ENCODE measurements around the gene PPP2R1A.

DNA sequence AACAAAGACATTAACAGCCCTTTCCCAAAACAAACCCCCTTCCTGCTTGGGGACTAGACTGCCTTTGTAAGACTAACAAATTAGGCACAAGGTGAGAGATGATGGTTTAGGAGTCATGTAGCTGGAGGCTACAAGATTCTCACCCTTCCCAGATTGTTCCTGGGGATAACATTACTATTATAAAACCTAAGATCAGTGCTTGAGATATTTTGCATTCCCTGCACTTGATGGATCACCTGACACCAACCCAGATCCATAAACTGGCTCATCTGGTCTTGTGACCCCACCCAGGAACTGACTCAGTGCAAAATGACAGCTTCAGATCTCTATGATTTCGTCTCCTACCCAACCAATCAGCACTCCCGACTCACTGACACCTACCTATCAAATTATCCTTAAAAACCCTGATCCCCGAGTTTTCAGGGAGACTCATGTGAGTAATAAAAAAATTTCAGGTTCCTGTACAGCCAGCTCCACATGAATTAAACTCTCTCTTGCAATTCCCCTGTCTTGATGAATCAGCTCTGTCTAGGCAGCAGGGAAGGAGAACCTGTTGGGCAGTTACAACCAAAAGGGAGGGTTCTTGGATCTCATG is 47.8 kb upstream of the PPP2R1A start:
- TF ChIP-seq TAF1 (IDR thresholded peaks at IDR 0.05; ENCODE audit: borderline replicate concordance, insufficient read depth, low read length) (no peak), POLR2AphosphoS5 (IDR thresholded peaks at IDR 0.05; ENCODE audit: low read depth, low read length) (no peak), SIN3A (IDR thresholded peaks at IDR 0.05; ENCODE audit: borderline replicate concordance, insufficient read depth, low read length) (no peak)
- TF ChIP-seq, protein P1, sequence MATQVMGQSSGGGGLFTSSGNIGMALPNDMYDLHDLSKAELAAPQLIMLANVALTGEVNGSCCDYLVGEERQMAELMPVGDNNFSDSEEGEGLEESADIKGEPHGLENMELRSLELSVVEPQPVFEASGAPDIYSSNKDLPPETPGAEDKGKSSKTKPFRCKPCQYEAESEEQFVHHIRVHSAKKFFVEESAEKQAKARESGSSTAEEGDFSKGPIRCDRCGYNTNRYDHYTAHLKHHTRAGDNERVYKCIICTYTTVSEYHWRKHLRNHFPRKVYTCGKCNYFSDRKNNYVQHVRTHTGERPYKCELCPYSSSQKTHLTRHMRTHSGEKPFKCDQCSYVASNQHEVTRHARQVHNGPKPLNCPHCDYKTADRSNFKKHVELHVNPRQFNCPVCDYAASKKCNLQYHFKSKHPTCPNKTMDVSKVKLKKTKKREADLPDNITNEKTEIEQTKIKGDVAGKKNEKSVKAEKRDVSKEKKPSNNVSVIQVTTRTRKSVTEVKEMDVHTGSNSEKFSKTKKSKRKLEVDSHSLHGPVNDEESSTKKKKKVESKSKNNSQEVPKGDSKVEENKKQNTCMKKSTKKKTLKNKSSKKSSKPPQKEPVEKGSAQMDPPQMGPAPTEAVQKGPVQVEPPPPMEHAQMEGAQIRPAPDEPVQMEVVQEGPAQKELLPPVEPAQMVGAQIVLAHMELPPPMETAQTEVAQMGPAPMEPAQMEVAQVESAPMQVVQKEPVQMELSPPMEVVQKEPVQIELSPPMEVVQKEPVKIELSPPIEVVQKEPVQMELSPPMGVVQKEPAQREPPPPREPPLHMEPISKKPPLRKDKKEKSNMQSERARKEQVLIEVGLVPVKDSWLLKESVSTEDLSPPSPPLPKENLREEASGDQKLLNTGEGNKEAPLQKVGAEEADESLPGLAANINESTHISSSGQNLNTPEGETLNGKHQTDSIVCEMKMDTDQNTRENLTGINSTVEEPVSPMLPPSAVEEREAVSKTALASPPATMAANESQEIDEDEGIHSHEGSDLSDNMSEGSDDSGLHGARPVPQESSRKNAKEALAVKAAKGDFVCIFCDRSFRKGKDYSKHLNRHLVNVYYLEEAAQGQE (IDR thresholded peaks at IDR 0.05; ENCODE audit: insufficient read depth in 1 of 2, low read depth in 2 of 2, low read length in 2 of 2), result no peak

All from PFSK-1 (cell line).